Pancreas (tissue), 10 donors: ENCODE measurements around the gene COL25A1. TPM values are rescaled to one million over a fixed set of nuclear protein-coding genes. Genes with fewer than 3 reads are reported as not detected.
"Not testable (repeated sequence)": the region's sequence is repeated elsewhere in the genome, so short reads cannot be mapped to it uniquely, and the experiment has no call there.

ENCODE experiments used
- ATAC-seq, 4 donors: fragments of 200-7000 bp; cut with Tn5 transposase; one replicate each; pipeline versions ENCODE4 v1.8.0 to v1.9.1; 2020; ENCODE audit warnings: mild to moderate bottlenecking in 4 of 4, moderate library complexity in 4 of 4
- DNase-seq, 6 donors: peaks; one replicate each; pipeline ENCODE4 v3.0.0-alpha.2; 2020
- FAIRE-seq: peaks from 2 replicates; lab custom pipeline; 2012; peaks lifted over from hg19 to GRCh38; lab: Jason Lieb, UNC
- H3K27ac ChIP-seq, 4 donors: fragments of 200-600 bp; sonication (generic); 1 replicate in 3 of 4; 2 replicates in 1 of 4; pipeline versions ENCODE4 v1.5.0 to v1.8.0; 2020
- H3K27me3 ChIP-seq, 4 donors: fragments of 200-600 bp; one replicate each; pipeline ENCODE4 v1.8.0; 2021
- H3K36me3 ChIP-seq, 3 donors: fragments of 200-600 bp; sonication (generic) in 1 of 3; one replicate each; pipeline versions ENCODE4 v1.5.0 to v1.8.0; 2020 to 2021
- H3K4me1 ChIP-seq, 3 donors: fragments of 200-600 bp; one replicate each; pipeline ENCODE4 v1.8.0; 2021
- H3K4me3 ChIP-seq, 4 donors: fragments of 200-600 bp; sonication (generic) in 2 of 4; one replicate each; pipeline versions ENCODE4 v1.5.0 to v1.8.0; 2020 to 2021
- H3K9me3 ChIP-seq, 4 donors: fragments of 200-600 bp; one replicate each; pipeline ENCODE4 v1.8.0; 2021
- WGBS, 2 donors: extraction: QIAGEN DNeasy Blood & Tissue Kit; methylation state at CpG; one replicate each; pipeline ENCODE4 v1.1.7; 2013; 5-methylcytosine and 5-hydroxymethylcytosine counted together
- intact Hi-C, 3 donors: fragments of 100-400 bp; cut with DNase I; formaldehyde crosslinking; loops; one replicate each; pipeline versions ENCODE4 v1.11.1 to v1.14.2; 2022
- polyA plus RNA-seq, 2 donors: library from polyadenylated mRNA; stranded (reverse); fragments of 200-250 nt; gene quantifications; one replicate each; pipeline ENCODE4 v1.2.3, GENCODE V29; 2013
- total RNA-seq, 6 donors: library from RNA; stranded (reverse); fragmentation: NEBNext Ultra II Directional in 4 of 6; extraction: Animal tissue kit (Norgen Biotek cat#: 25700) in 4 of 6; gene quantifications; one replicate each; pipeline versions ENCODE4 v1.2.1 to v1.2.4, GENCODE V29; 2021 to 2023
- TF ChIP-seq, protein P1 (sequence below), 4 donors: fragments of 200-600 bp; sonication (generic) in 3 of 4; IDR thresholded peaks; one replicate each; pipeline versions ENCODE4 v1.5.0 to v1.8.0; 2021; ENCODE audit warnings: antibody characterized with exemption in 4 of 4
- donor health status: healthy with polysubstance abuse.
- donor health status: DM: no; HTN: no; CAD: no; lungs with moderate emphysema.
- donor health status: DM: no; HTN: no; CAD: no.
- donor health status: control.
- donor health status: control.
- donor health status: Bipolar disorder and iron deficiency.
- donor health status: DM: yes; HTN: yes; CAD: no.
- donor health status: DM: no; HTN: no; CAD: no.
- donor health status: DM: no; HTN: no; CAD: no.
- donor health status: DM: yes; HTN: yes; CAD: no.

COL25A1 gene
- total and polyA plus RNA-seq, 8 donors = 0.08 to 0.46 (median 0.22) TPM

DNA sequence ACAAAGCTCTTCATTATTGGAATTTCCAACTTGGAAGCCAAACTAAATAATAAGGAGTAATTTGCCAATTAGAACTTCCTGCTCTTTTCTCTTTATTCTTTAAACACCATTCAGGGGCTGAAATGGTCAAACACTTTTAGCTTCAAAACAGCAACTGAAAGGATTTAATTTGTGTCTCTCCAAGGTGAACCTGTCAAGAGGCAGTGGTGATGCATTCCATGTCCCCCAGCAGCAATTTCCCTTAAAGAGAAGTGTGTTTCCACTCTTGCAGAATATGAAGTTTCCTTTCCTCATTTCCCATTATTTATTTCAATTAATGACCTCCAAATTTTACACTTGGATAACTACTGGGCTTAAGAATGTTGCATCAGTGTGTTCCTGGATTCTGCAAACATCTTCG, 156.0 kb downstream of the COL25A1 start:
- TF ChIP-seq, protein P1, sequence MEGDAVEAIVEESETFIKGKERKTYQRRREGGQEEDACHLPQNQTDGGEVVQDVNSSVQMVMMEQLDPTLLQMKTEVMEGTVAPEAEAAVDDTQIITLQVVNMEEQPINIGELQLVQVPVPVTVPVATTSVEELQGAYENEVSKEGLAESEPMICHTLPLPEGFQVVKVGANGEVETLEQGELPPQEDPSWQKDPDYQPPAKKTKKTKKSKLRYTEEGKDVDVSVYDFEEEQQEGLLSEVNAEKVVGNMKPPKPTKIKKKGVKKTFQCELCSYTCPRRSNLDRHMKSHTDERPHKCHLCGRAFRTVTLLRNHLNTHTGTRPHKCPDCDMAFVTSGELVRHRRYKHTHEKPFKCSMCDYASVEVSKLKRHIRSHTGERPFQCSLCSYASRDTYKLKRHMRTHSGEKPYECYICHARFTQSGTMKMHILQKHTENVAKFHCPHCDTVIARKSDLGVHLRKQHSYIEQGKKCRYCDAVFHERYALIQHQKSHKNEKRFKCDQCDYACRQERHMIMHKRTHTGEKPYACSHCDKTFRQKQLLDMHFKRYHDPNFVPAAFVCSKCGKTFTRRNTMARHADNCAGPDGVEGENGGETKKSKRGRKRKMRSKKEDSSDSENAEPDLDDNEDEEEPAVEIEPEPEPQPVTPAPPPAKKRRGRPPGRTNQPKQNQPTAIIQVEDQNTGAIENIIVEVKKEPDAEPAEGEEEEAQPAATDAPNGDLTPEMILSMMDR (IDR thresholded peaks at IDR 0.05) = no peak
- H3K4me3 ChIP-seq = no peak overlapping the region
- ATAC-seq = no peak
- H3K4me1 ChIP-seq = no peaks in the 10 kb centered on the region
- no peak overlapping the region for H3K27ac ChIP-seq
- WGBS, 2 donors = 16 to 25% methylated on average over 1 of the region's 1 CpG
- H3K36me3 ChIP-seq = no peaks in the 10 kb centered on the region
- no peaks in the 10 kb centered on the region for H3K27me3 ChIP-seq
- FAIRE-seq = no peak
- intact Hi-C loops = no loop called here
- DNase-seq = no peak
- H3K9me3 ChIP-seq = no peaks in the 10 kb centered on the region

DNA sequence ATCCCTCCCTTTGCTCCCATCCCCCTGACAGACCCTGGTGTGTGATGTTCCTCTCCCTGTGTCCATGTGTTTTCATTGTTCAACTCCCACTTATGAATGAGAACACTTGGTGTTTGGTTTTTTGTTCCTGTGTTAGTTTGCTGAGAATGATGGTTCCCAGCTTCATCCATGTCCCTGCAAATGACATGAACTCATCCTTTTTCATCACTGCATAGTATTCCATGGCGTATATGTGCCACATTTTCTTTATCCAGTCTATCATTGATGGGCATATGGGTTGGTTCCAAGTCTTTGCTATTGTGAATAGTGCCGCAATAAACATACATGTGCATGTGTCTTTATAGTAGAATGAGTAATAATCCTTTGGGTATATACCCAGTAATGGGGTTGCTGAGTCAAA, 164.3 kb downstream of the COL25A1 start:
- H3K4me1 ChIP-seq, H3K36me3 ChIP-seq, intact Hi-C loops, H3K27me3 ChIP-seq, H3K4me3 ChIP-seq, DNase-seq, H3K27ac ChIP-seq, H3K9me3 ChIP-seq, FAIRE-seq, ATAC-seq: not testable (repeated sequence)
- 75 to 85% methylated on average over 2 of the region's 2 CpGs for WGBS, 2 donors

DNA sequence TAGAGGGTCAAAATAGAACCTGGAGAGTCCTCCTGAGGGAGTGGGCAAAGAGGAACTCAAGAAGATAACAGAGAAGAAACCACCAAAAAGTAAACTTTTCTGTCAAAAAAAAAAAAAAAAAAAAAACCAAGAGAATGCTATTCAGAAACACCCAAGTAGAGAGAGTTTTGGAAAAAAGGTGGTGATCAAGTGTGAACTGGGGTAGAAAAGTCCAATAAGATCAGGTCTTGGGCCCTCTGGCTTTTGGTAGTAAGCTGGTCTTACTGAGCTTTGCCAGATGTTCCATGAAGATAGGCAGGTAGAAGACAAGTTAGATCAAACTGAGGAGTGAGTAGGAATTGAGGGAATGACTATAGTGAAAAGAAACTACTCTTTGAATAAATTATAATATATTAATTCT, 167.5 kb downstream of the COL25A1 start:
- no peak for FAIRE-seq
- H3K27me3 ChIP-seq = no peaks in the 10 kb centered on the region

DNA sequence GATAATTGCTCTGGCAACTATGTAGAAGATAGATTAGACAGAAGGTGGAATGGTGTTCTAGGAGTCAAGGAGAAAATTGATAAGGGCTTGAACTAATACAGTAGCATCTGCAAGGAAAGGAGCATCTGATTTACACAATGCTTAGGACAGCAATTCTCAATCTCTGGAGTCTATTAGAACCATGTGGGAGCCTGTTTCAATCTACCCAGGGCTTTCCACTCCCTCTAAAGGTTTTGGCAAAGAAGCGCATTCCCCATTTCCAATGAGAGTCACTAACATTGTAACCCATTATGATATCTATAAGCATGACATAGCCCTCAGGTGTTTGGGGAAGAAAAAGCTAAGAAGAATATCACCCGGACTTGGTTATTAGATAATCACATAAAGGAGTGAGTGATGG, 168.2 kb downstream of the COL25A1 start:
- no peaks in the 10 kb centered on the region for H3K36me3 ChIP-seq
- intact Hi-C loops = no loop called here
- 83 to 87% methylated on average over 2 of the region's 2 CpGs for WGBS, 2 donors
- H3K4me3 ChIP-seq = no peak overlapping the region
- H3K27me3 ChIP-seq = no peaks in the 10 kb centered on the region
- no peaks in the 10 kb centered on the region for H3K9me3 ChIP-seq
- no peak for ATAC-seq
- DNase-seq = no peak
- TF ChIP-seq, protein P1 (IDR thresholded peaks at IDR 0.05) = no peak
- H3K27ac ChIP-seq = no peak overlapping the region
- no peak for FAIRE-seq
- no peaks in the 10 kb centered on the region for H3K4me1 ChIP-seq

More for the DNA sequence above, 167.5 kb downstream of the COL25A1 start:
- DNase-seq (no peak), ATAC-seq (no peak)
- Histone ChIP-seq H3K4me1 (no peaks in the 10 kb centered on the region), H3K9me3 (no peaks in the 10 kb centered on the region), H3K36me3 (no peaks in the 10 kb centered on the region), H3K27ac (no peak overlapping the region), H3K4me3 (no peak overlapping the region)
- intact Hi-C loops = no loop called here
- TF ChIP-seq, protein P1 (IDR thresholded peaks at IDR 0.05) = no peak

DNA sequence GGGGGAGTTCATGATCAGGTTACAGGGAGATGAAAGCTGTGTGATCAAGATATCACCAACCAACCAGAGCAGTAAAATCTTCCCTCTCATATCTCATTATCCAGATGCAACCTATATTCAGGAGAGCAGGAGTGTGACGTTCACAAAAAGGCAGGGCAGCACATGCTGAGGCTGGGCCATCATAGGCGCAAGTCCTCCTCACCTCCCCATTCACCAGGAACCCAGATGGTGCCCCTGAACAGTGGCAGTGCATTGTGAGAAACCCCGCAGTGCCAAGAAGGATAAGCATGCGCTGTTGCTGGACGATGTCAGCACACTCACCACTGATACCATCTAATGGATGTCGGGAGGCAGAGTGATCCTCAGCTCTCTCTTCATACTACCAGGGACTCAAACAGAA, 170.9 kb downstream of the COL25A1 start:
- TF ChIP-seq, protein P1 (IDR thresholded peaks at IDR 0.05) = no peak
- intact Hi-C loops = no loop called here
- Histone ChIP-seq H3K9me3 (no peaks in the 10 kb centered on the region), H3K27ac (no peak overlapping the region), H3K4me3 (no peak overlapping the region), H3K36me3 (no peaks in the 10 kb centered on the region), H3K27me3 (no peaks in the 10 kb centered on the region), H3K4me1 (no peaks in the 10 kb centered on the region)
- no peak for DNase-seq
- WGBS, 2 donors = 71 to 81% methylated on average over 6 of the region's 6 CpGs
- no peak for ATAC-seq
- no peak for FAIRE-seq
